ENCODE results near the gene ANKS6. TPM values are rescaled to one million over a fixed set of nuclear protein-coding genes. Genes with fewer than 3 reads are reported as not detected.

The ANKS6 gene
- total and polyA plus RNA-seq, 9 of the 15 experiments (the other 6 are each of a cell fraction or from before 2014, with no cell fraction given), result 9.9 to 74.5 (median 36.9) TPM

DNA sequence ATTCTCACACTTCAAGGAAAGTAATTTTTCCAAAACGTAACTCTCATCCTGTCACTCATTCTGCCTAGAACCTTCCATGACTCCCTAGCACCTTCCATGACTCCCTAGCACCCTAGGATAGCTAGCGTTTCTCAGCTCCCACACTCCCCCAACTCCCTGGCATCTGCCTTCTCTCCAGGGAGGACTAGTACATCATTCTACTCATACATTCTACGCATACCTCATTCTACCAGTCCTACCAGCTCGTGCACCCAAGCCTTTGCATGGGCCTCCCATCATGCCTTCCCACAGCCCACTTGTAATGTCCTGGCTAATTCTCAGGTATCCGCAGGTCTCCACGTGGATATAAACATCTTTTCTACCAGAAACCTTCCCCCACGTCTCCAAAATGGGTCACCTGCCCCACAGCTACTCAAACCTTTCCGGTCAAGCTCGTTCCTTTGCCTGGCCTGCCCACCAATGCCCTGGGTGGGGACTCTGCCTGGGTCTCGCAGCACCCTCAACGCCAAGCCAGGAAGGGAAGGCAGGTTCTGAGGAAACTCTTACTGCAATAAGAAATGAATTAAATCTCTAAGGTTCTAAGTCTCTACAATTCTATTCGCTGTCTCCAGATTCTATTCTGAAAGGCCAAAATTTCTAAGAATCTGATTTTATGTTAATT is 930 bp downstream of the ANKS6 start:
- 5% methylated on average over 12 of the region's 12 CpGs for WGBS (ENCODE audit: insufficient coverage, low coverage, missing lambda C conversion rate)
- TSS peak; percentile 51 for BruUV-seq (replicated peaks)
- TF ChIP-seq HINFP (tag; conservative IDR thresholded peaks at IDR 0.05; ENCODE audit: low read depth) (no peak), RBM25 (IDR thresholded peaks at IDR 0.05; ENCODE audit: low read depth, low read length, severe bottlenecking) (peak; percentile 19), ZBTB40 (IDR thresholded peaks at IDR 0.05) (peak; percentile 21; the same call in 1 of the 2 replicates), ZBTB40 (CRISPR knock-in tag; IDR thresholded peaks at IDR 0.05) (no peak), HDGF (IDR thresholded peaks at IDR 0.05) (0 out of 2 replicates have a peak, but pooled peaks have one; percentile 28), HDAC2 (IDR thresholded peaks at IDR 0.05) (0 out of 2 replicates have a peak, but pooled peaks have one; percentile 24), SMARCB1 (IDR thresholded peaks at IDR 0.05; ENCODE audit: insufficient read length, low read depth) (no peak), BACH1 (tag; IDR thresholded peaks at IDR 0.05) (no peak)
- TF ChIP-seq, protein P1, sequence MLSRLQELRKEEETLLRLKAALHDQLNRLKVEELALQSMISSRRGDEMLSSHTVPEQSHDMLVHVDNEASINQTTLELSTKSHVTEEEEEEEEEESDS (CRISPR knock-in tag; IDR thresholded peaks at IDR 0.05), result no peak

More for the DNA sequence above, 930 bp downstream of the ANKS6 start:
- Histone ChIP-seq H3K36me3 (ENCODE audit: control insufficient read depth, insufficient read depth, low read length) (peaks cover 36% of the 10 kb centered on the region; the same call in 2 of the 3 replicates), H3K27ac (ENCODE audit: extremely low read depth, low read depth, low read length) (peak overlapping the region; percentile 60), H3K9ac (ENCODE audit: insufficient read depth in 1 of 2, low read depth in 2 of 2, low read length in 2 of 2) (peak overlapping the region; percentile 70 to 89), H3K4me2 (ENCODE audit: insufficient read depth, low read length) (peak overlapping the region; percentile 83), H3K4me1 (replicated peaks in 1 of 2; ENCODE audit: control insufficient read depth in 2 of 2, insufficient read depth in 2 of 2, low read length in 2 of 2) (peaks cover 32 to 35% of the 10 kb centered on the region in 2 experiments; a peak in 4 of 5 replicates), H4K20me1 (replicated peaks; ENCODE audit: control insufficient read depth, insufficient read depth, low read length) (peaks cover 22% of the 10 kb centered on the region; the same call in 1 of the 2 replicates), H3K27me3 (ENCODE audit: control insufficient read depth in 2 of 2, insufficient read depth in 2 of 2, low read length in 2 of 2) (no peaks in the 10 kb centered on the region), H3K9me3 (replicated peaks; ENCODE audit: control insufficient read depth, insufficient read depth, low read depth, low read length) (no peaks in the 10 kb centered on the region; the same call in 1 of the 2 replicates), H3K4me3 (peak overlapping the region; percentile 66), H2AFZ (ENCODE audit: low read depth, low read length) (peak overlapping the region; percentile 41; the same call in 1 of the 2 replicates), H3K79me2 (ENCODE audit: control insufficient read depth, insufficient read depth, low read length) (peaks cover 51% of the 10 kb centered on the region), H3K9me1 (ENCODE audit: control insufficient read depth, insufficient read depth, low read length) (peaks cover 17% of the 10 kb centered on the region)
- FAIRE-seq, result no peak
- intact Hi-C loops (cut with micrococcal nuclease), result loop anchor here (5.0 kb wide), 1 partner anchor 37 kb away; no protein-coding TSS in a partner anchor
- ChIA-PET POLR2A (interaction anchor here (0.6 kb wide), 1 partner anchor 481 kb away, joined by 3 read pairs; no protein-coding TSS in a partner anchor), CTCF (ENCODE audit: low intra/inter-chr PET ratio) (interaction anchor here (1.3 kb wide), 1 partner anchor 872 kb away, joined by 3 read pairs; no protein-coding TSS in a partner anchor)
- no peak for DNase-seq (ENCODE audit: extremely low read depth in 1 of 4, low spot score in 3 of 4)
- in situ Hi-C loops (cut with MboI), result loop anchor here (25.0 kb wide), 1 partner anchor 883 kb away; the partner anchor contains the start of gene TRMO
- no peak for ATAC-seq

All from K562 (cell line).